GM12892 (cell line): ENCODE data around the gene KLHDC8A.

Source experiments
- DNase-seq: peaks from one replicate; pipeline ENCODE4 v3.0.0; 2011; ENCODE audit not compliant: insufficient read length
- FAIRE-seq: peaks from 2 replicates; lab custom pipeline; 2011; peaks lifted over from hg19 to GRCh38; lab: Jason Lieb, UNC
- POLR2A ChIP-seq: IDR thresholded peaks from 2 replicates; pipeline ENCODE4 v1.6.1; 2011; ENCODE audit warnings: low read depth, low read length, control low read depth
- POLR2AphosphoS5 ChIP-seq: IDR thresholded peaks from 2 replicates; pipeline ENCODE4 v1.6.1; 2011; ENCODE audit warnings: low read depth, low read length, control low read depth
- TAF1 ChIP-seq: IDR thresholded peaks from 2 replicates; pipeline ENCODE4 v1.6.1; 2011; ENCODE audit warnings: low read depth, mild to moderate bottlenecking, control low read depth, low read length, borderline replicate concordance

KLHDC8A gene

GRCh38 chr1:205350124-205350523 lies 6.6 kb downstream of the KLHDC8A start:
- no peak for DNase-seq
- TF ChIP-seq POLR2AphosphoS5 (no peak), TAF1 (no peak), POLR2A (no peak)
- no peak for FAIRE-seq

DNA sequence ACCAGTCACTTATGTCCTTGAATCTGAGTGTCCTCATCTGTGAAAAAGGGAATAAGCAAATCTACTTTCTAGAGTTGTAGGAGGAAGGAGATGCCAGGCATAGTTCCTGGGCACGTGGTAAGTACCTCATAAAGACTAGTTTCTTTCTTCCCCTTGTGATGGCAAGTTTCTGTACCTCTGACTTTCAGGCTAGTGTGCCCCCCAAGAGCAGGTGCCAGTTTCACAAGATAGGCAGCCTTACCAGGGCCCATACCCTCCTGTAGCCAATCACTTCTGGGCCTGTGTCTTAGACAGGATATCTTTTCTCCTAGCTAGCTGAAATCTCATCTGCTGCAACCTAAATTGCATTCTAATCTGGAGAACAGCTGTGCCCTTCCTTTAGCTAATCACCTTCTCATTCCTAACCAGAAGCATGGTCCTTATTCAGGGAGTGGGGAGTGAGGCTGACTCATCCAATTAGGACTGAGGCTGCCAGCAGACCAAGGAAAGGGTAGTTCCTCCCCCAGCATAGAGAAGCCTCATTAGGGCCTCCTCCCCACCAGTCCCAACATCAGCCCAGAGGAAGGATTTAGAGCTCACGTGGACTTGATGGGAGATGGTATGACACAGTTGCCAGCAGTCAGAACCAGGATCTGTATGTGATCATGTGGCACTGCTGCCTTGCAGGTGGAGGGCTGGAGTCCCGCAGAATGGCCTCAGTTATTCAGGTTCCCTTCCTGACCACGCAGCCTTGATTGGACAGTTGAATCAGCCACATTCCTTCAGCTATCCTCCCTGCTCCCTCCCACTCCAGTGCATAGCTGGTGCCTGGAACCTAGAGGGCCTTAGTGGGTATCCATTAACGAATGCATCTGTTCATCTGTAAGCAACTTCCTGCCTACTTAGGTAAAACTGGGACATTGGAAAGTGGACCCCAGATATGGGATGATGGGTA lies 7.9 kb downstream of the KLHDC8A start:
- no peak for DNase-seq
- FAIRE-seq = no peak
- TF ChIP-seq POLR2A (no peak), TAF1 (no peak), POLR2AphosphoS5 (no peak)

GRCh38 chr1:205346956-205347574 lies 9.7 kb downstream of the KLHDC8A start:
- no peak for TF ChIP-seq POLR2AphosphoS5
- no peak for TF ChIP-seq POLR2A
- no peak for TF ChIP-seq TAF1
- FAIRE-seq = no peak
- DNase-seq = no peak

GRCh38 chr1:205345761-205346160 lies 11.0 kb downstream of the KLHDC8A start:
- DNase-seq (no peak), FAIRE-seq (no peak)
- no peak for TF ChIP-seq POLR2A
- TF ChIP-seq POLR2AphosphoS5 = no peak
- TF ChIP-seq TAF1 = no peak

GRCh38 chr1:205344066-205344928 lies 12.4 kb downstream of the KLHDC8A start:
- no peak for TF ChIP-seq TAF1
- no peak for TF ChIP-seq POLR2AphosphoS5
- TF ChIP-seq POLR2A = no peak
- FAIRE-seq (no peak), DNase-seq (no peak)

GRCh38 chr1:205343431-205344065 lies 13.2 kb downstream of the KLHDC8A start:
- no peak for FAIRE-seq
- TF ChIP-seq POLR2A = no peak
- no peak for TF ChIP-seq POLR2AphosphoS5
- no peak for TF ChIP-seq TAF1
- DNase-seq = no peak

DNA sequence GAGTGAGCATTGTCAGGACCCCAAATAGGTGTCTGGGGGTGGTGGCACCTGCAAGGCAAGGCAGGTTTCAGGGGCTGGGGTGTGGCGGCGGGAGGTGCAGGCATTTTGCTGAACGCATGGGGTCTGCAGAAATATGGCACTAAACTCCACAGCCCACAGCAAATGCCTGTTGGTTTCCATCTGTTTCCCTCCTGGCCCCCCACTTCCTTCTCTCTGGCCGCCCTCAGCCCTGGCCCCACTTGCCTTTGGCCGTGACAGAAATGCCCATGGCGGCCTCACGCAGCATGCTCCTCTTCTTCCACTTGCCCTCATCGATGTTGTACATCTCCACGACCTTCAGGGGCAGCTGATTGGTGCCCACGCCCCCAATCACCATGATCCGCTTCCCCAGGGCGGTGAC lies 13.7 kb downstream of the KLHDC8A start:
- FAIRE-seq (no peak), DNase-seq (no peak)
- no peak for TF ChIP-seq TAF1
- TF ChIP-seq POLR2A = no peak
- TF ChIP-seq POLR2AphosphoS5 = no peak

DNA sequence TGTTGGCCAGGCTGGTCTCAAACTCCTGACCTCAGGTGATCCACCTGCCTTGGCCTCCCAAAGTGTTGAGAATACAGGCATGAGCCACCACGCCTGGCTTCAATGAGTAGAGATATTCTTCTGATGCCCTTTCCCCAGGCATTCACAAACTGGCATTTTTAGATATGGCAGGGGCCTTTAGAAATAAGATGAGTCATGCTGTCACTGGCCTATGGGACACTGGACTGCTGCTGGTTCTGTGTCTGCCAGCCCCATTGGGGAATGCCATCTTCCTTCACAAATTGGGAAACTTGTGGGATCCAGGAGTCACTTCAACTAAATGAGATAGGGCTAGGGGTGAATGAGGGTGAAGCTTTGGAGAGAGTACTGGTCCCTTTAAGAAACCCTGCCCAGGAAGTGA lies 16.0 kb downstream of the KLHDC8A start:
- FAIRE-seq = no peak
- TF ChIP-seq POLR2AphosphoS5 (no peak), POLR2A (no peak), TAF1 (no peak)
- no peak for DNase-seq

GRCh38 chr1:205339717-205340116 lies 17.0 kb downstream of the KLHDC8A start:
- FAIRE-seq (peak; percentile 58), DNase-seq (peak; percentile 48)
- TF ChIP-seq POLR2AphosphoS5 (no peak), TAF1 (no peak), POLR2A (no peak)

DNA sequence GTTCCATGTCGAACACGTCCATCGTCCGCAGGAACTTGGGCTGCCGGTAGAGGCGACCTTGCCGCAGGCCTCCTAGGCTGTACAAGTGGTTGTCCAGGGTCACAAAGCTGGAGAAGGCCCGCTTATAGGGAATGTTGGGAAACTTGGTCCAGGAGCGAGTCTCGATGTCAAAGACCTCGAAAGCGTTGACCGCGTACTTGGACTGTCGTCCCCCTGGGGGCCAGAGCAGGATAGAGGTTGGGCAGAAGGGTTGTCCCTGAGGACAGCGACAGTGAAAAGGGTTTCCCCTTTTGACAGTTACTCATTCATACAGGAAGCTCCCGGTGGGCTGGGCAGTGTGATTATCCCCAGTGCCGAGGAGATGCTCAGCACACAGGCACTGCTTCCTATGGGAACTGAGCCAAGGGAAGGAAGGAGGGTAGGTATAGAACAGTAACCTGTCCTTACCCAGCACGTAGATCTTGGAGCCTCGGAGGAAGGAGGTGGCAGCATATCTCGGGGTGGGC lies 17.5 kb downstream of the KLHDC8A start:
- FAIRE-seq = no peak
- TF ChIP-seq TAF1 (no peak), POLR2AphosphoS5 (no peak), POLR2A (no peak)
- DNase-seq = no peak
